ENCODE measurements around the gene BBS9.

DNA sequence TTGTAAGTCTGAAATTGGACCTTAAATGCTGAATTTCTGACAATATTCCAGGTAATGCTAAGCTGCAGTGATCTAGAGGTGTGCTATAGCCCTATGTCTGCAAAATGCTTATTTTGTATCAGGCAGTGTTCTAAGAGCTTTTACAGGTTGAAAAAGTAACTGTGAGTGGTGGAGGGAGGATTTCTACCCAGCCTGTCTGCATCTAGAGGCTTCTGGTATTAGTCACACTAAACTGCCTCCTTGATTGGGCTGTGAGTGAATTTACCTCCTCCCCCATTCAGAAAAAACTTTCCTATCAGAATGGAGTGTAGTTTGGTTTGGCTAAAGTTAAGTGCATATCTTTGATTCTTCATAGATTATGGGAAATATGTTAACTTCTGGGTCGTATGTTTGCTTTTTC is 56.8 kb downstream of the BBS9 start:
- TF ChIP-seq, protein P1, sequence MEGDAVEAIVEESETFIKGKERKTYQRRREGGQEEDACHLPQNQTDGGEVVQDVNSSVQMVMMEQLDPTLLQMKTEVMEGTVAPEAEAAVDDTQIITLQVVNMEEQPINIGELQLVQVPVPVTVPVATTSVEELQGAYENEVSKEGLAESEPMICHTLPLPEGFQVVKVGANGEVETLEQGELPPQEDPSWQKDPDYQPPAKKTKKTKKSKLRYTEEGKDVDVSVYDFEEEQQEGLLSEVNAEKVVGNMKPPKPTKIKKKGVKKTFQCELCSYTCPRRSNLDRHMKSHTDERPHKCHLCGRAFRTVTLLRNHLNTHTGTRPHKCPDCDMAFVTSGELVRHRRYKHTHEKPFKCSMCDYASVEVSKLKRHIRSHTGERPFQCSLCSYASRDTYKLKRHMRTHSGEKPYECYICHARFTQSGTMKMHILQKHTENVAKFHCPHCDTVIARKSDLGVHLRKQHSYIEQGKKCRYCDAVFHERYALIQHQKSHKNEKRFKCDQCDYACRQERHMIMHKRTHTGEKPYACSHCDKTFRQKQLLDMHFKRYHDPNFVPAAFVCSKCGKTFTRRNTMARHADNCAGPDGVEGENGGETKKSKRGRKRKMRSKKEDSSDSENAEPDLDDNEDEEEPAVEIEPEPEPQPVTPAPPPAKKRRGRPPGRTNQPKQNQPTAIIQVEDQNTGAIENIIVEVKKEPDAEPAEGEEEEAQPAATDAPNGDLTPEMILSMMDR (IDR thresholded peaks at IDR 0.05) = no peak
- TF ChIP-seq POLR2A (IDR thresholded peaks at IDR 0.05) = no peak
